A549 (cell line): Measurements from ENCODE around the gene ADCY1. TPM values are rescaled to one million over a fixed set of nuclear protein-coding genes. Genes with fewer than 3 reads are reported as not detected.
A peak's percentile ranks its signal among the peaks of the same experiment; 100 is the strongest.

Experiments
- ATAC-seq, 2 experiments: fragments of 200-7000 bp in 1 of 2; fragments of >200 bp in 1 of 2; cut with Nextera tagmentation in 1 of 2; cut with Tn5 transposase in 1 of 2; 3 replicates each; pipeline versions ENCODE4 v1.8.0 to v1.9.1; 2018 to 2020; ENCODE audit warnings: mild to moderate bottlenecking in 1 of 2, moderate library complexity in 1 of 2
- CTCF ChIA-PET: fragments of 300-600 bp; sonication (Branson Sonifier 250); formaldehyde crosslinking; extraction: SDS; loops from one replicate; lab custom pipeline; 2021; ENCODE audit warnings: antibody characterized with exemption, inconsistent platforms; lab: Yijun Ruan, JAX
- POLR2A ChIA-PET: fragments of 350-600 bp; formaldehyde crosslinking; extraction: SDS; loops from one replicate; lab custom pipeline; 2021; ENCODE audit warnings: antibody characterized with exemption, inconsistent platforms; lab: Yijun Ruan, JAX
- DNase-seq, 2 experiments: peaks; one replicate each; pipeline versions ENCODE4 v3.0.0 to v3.0.0-alpha.2; 2011 to 2016; ENCODE audit warnings: low read depth in 1 of 2, low spot score in 1 of 2
- FAIRE-seq: peaks from 2 replicates; lab custom pipeline; 2011; peaks lifted over from hg19 to GRCh38; lab: Jason Lieb, UNC
- H3K27ac ChIP-seq, 2 experiments: fragments of >200 bp; sonication (Bioruptor Twin); formaldehyde crosslinking; 3 replicates each; pipeline ENCODE4 v1.5.1; 2016 to 2017
- H3K4me1 ChIP-seq: fragments of >200 bp; sonication (Bioruptor Twin); formaldehyde crosslinking; 3 replicates; pipeline ENCODE4 v1.6.1; 2016
- H3K4me2 ChIP-seq: fragments of >200 bp; sonication (Bioruptor Twin); formaldehyde crosslinking; 3 replicates; pipeline ENCODE4 v1.6.1; 2016
- H3K4me3 ChIP-seq: fragments of >200 bp; sonication (Bioruptor Twin); formaldehyde crosslinking; 3 replicates; pipeline ENCODE4 v1.5.1; 2016
- H3K9me3 ChIP-seq: fragments of >200 bp; sonication (Bioruptor Twin); formaldehyde crosslinking; 3 replicates; pipeline ENCODE4 v1.6.1; 2016
- BHLHE40 ChIP-seq: IDR thresholded peaks from 2 replicates; pipeline ENCODE4 v1.6.1; 2012; ENCODE audit warnings: low read depth, low read length, inconsistent platforms
- CBX2 ChIP-seq: fragments of 200-600 bp; sonication (generic); IDR thresholded peaks from 2 replicates; pipeline ENCODE4 v1.6.1; 2016; ENCODE audit warnings: low read depth, mild to moderate bottlenecking, borderline replicate concordance
- CEBPB ChIP-seq, 2 experiments: fragments of >200 bp in 1 of 2; sonication (Bioruptor Twin) in 1 of 2; formaldehyde crosslinking in 1 of 2; IDR thresholded peaks; 2 replicates each; pipeline ENCODE4 v1.6.1; 2012 to 2016
- CHD4 ChIP-seq: fragments of 200-600 bp; sonication (generic); IDR thresholded peaks from 2 replicates; pipeline ENCODE4 v1.6.1; 2016; ENCODE audit warnings: antibody characterized with exemption, mild to moderate bottlenecking, borderline replicate concordance
- EHF ChIP-seq: fragments of 250-450 bp; sonication (Bioruptor Pico); IDR thresholded peaks from 2 replicates; pipeline ENCODE4 v1.5.0; 2020; ENCODE audit warnings: mild to moderate bottlenecking
- EHMT2 ChIP-seq: fragments of 200-600 bp; sonication (generic); IDR thresholded peaks from 2 replicates; pipeline ENCODE4 v1.6.1; 2016; ENCODE audit warnings: antibody characterized with exemption, low read depth, mild to moderate bottlenecking, moderate library complexity
- ELK1 ChIP-seq: fragments of 150-350 bp; IDR thresholded peaks from 2 replicates; pipeline ENCODE4 v1.6.1; 2014; ENCODE audit warnings: low read depth, mild to moderate bottlenecking, low read length
- ESRRA ChIP-seq: fragments of 150-350 bp; IDR thresholded peaks from 2 replicates; pipeline ENCODE4 v1.6.1; 2014; ENCODE audit warnings: mild to moderate bottlenecking, low read length, borderline replicate concordance
- FOSL2 ChIP-seq, 2 experiments: fragments of 450-650 bp in 1 of 2; fragments of >200 bp in 1 of 2; sonication (Bioruptor Twin) in 1 of 2; formaldehyde crosslinking; IDR thresholded peaks; 2 replicates each; pipeline versions ENCODE4 v1.5.0 to v1.6.1; 2016 to 2020; ENCODE audit warnings: mild to moderate bottlenecking in 1 of 2, moderate library complexity in 1 of 2
- FOXS1 ChIP-seq: fragments of 250-450 bp; sonication (Bioruptor Pico); IDR thresholded peaks from 2 replicates; pipeline ENCODE4 v1.5.0; 2020; ENCODE audit warnings: mild to moderate bottlenecking, moderate library complexity
- JUN ChIP-seq, 2 experiments: fragments of >200 bp; sonication (Bioruptor Twin); formaldehyde crosslinking; IDR thresholded peaks; 2 replicates in 1 of 2; 3 replicates in 1 of 2; pipeline ENCODE4 v1.6.1; 2016 to 2017
- KDM5A ChIP-seq: fragments of 200-600 bp; sonication (generic); IDR thresholded peaks from 2 replicates; pipeline ENCODE4 v1.6.1; 2016; ENCODE audit warnings: antibody characterized with exemption, mild to moderate bottlenecking
- NFE2L2 ChIP-seq: fragments of 150-350 bp; conservative IDR thresholded peaks from 2 replicates; pipeline ENCODE4 v1.6.1; 2014; ENCODE audit warnings: low read length
- NR3C1 ChIP-seq: fragments of >200 bp; sonication (Bioruptor Twin); formaldehyde crosslinking; IDR thresholded peaks from 3 replicates; pipeline ENCODE4 v1.6.1; 2017
- PHF8 ChIP-seq: fragments of 200-600 bp; sonication (generic); IDR thresholded peaks from 2 replicates; pipeline ENCODE4 v1.6.1; 2016; ENCODE audit warnings: low read depth, mild to moderate bottlenecking, antibody characterized with exemption, moderate library complexity, borderline replicate concordance
- POLR2A ChIP-seq: IDR thresholded peaks from 2 replicates; pipeline ENCODE4 v1.6.1; 2012; ENCODE audit warnings: mild to moderate bottlenecking, low read length
- RAD21 ChIP-seq, 2 experiments: fragments of >200 bp in 1 of 2; sonication (Bioruptor Twin) in 1 of 2; formaldehyde crosslinking in 1 of 2; IDR thresholded peaks in 1 of 2; conservative IDR thresholded peaks in 1 of 2; 2 replicates in 1 of 2; 3 replicates in 1 of 2; pipeline ENCODE4 v1.6.1; 2012 to 2018; ENCODE audit warnings: inconsistent platforms in 1 of 2
- RFX5 ChIP-seq: fragments of 450-650 bp; IDR thresholded peaks from 2 replicates; pipeline ENCODE4 v1.7.1; 2014; ENCODE audit warnings: antibody characterized with exemption, mild to moderate bottlenecking, moderate library complexity
- RNF2 ChIP-seq: fragments of 200-600 bp; sonication (generic); IDR thresholded peaks from 2 replicates; pipeline ENCODE4 v1.6.1; 2016; ENCODE audit warnings: low read depth, mild to moderate bottlenecking, antibody characterized with exemption, moderate library complexity, borderline replicate concordance
- SMC3 ChIP-seq: fragments of >200 bp; sonication (Bioruptor Twin); formaldehyde crosslinking; IDR thresholded peaks from 3 replicates; pipeline ENCODE4 v1.6.1; 2018; ENCODE audit warnings: inconsistent platforms
- SREBF2 ChIP-seq: fragments of 450-650 bp; IDR thresholded peaks from 2 replicates; pipeline ENCODE4 v1.6.1; 2014; ENCODE audit warnings: mild to moderate bottlenecking, moderate library complexity
- TFCP2L1 ChIP-seq: fragments of 250-450 bp; sonication (Bioruptor Pico); IDR thresholded peaks from 2 replicates; pipeline ENCODE4 v1.5.0; 2021; ENCODE audit warnings: mild to moderate bottlenecking
- ZSCAN20 ChIP-seq: fragments of 250-450 bp; sonication (Bioruptor Pico); IDR thresholded peaks from 2 replicates; pipeline ENCODE4 v1.8.0; 2022; ENCODE audit warnings: mild to moderate bottlenecking, moderate library complexity
- WGBS: methylation state at CpG from one replicate; pipeline ENCODE4 v1.1.6; 2017; ENCODE audit errors: missing lambda C conversion rate; 5-methylcytosine and 5-hydroxymethylcytosine counted together
- polyA plus RNA-seq, 4 experiments: library from polyadenylated mRNA; depleted of rRNA in 3 of 4; stranded (reverse); fragments of >200 nt; fragmentation: RNase III in 1 of 4; extraction: RNeasy Plus Mini Kit Qiagen cat#74134 plus additional on column Dnase treatment in 1 of 4; gene quantifications; 2 replicates in 3 of 4; 3 replicates in 1 of 4; pipeline ENCODE4 v1.2.3, GENCODE V29; 2011 to 2017
- TF ChIP-seq, protein P1 (sequence below): fragments of 250-450 bp; sonication (Bioruptor Pico); IDR thresholded peaks from 2 replicates; pipeline ENCODE4 v1.5.0; 2021; ENCODE audit warnings: mild to moderate bottlenecking, moderate library complexity, borderline replicate concordance
- TF ChIP-seq, protein P2 (sequence below): fragments of 200-600 bp; sonication (generic); IDR thresholded peaks from 2 replicates; pipeline ENCODE4 v1.6.1; 2016; ENCODE audit warnings: antibody characterized with exemption, mild to moderate bottlenecking, moderate library complexity
- TF ChIP-seq, protein P3 (sequence below): IDR thresholded peaks from 2 replicates; pipeline ENCODE4 v1.6.1; 2012; ENCODE audit warnings: low read depth, borderline replicate concordance

ADCY1 gene
- polyA plus RNA-seq, 2 of the 4 experiments (the other 2 are of a cell fraction), result 1.3 to 1.7 TPM

- no peak overlapping the region for H3K4me2 ChIP-seq
- ATAC-seq, result no peak
- CTCF ChIA-PET, result interaction anchor here (1.5 kb wide), 1 partner anchor 311 kb away, joined by 3 read pairs; no protein-coding TSS in a partner anchor
- H3K4me3 ChIP-seq, result no peak overlapping the region
- WGBS, result 33% methylated on average over 8 of the region's 9 CpGs
- POLR2A ChIA-PET, result no interaction called here
- no peak for FAIRE-seq
- H3K4me1 ChIP-seq, result peaks cover 7% of the 10 kb centered on the region
- H3K9me3 ChIP-seq, result no peaks in the 10 kb centered on the region
- no peak overlapping the region for H3K27ac ChIP-seq
- TF ChIP-seq JUN (IDR thresholded peaks at IDR 0.05) (no peak), ZSCAN20 (CRISPR knock-in tag) (no peak), RAD21 (conservative IDR thresholded peaks at IDR 0.05 in 1 of 2, IDR thresholded peaks at IDR 0.05 in 1 of 2) (no peak), NFE2L2 (no peak), ELK1 (no peak), CEBPB (IDR thresholded peaks at IDR 0.05) (no peak), EHMT2 (no peak), ESRRA (no peak), CBX2 (no peak), FOSL2 (IDR thresholded peaks at IDR 0.05) (no peak), FOSL2 (CRISPR knock-in tag; IDR thresholded peaks at IDR 0.05) (no peak), POLR2A (no peak), FOXS1 (CRISPR knock-in tag) (no peak)
- no peak for DNase-seq
These were observed 3.4 kb upstream of the ADCY1 start for GRCh38 chr7:45570797-45571196.

GRCh38 chr7:45573204-45573603, 964 bp upstream of the ADCY1 start:
- ChIA-PET CTCF (interaction anchor here (0.9 kb wide), 1 partner anchor 9 kb away, joined by 3 read pairs; no protein-coding TSS in a partner anchor), POLR2A (no interaction called here)
- Histone ChIP-seq H3K4me1 (peaks cover 7% of the 10 kb centered on the region), H3K27ac (no peak overlapping the region), H3K9me3 (no peaks in the 10 kb centered on the region), H3K4me2 (no peak overlapping the region), H3K4me3 (no peak overlapping the region; the same call in 2 of the 3 replicates)
- TF ChIP-seq EHF, result no peak
- no peak for FAIRE-seq
- WGBS, result 70% methylated on average over 11 of the region's 11 CpGs
- no peak for ATAC-seq
- no peak for DNase-seq

DNA sequence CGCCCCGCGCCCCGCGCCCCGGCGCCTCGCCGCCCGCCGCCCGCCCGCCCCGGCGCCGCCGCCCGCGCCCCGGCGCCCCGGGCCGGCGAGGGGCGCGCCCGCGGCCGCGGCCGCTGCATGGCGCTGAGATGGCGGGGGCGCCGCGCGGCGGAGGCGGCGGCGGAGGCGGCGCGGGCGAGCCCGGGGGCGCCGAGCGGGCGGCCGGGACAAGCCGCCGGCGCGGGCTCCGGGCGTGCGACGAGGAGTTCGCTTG, 174 bp downstream of the ADCY1 start:
- no peak for TF ChIP-seq NR3C1
- TF ChIP-seq SREBF2, result no peak
- no peak for TF ChIP-seq RNF2
- TF ChIP-seq EHMT2, result no peak
- no peak for TF ChIP-seq CHD4
- no peak for TF ChIP-seq PHF8
- TF ChIP-seq ESRRA, result no peak
- TF ChIP-seq, protein P1, sequence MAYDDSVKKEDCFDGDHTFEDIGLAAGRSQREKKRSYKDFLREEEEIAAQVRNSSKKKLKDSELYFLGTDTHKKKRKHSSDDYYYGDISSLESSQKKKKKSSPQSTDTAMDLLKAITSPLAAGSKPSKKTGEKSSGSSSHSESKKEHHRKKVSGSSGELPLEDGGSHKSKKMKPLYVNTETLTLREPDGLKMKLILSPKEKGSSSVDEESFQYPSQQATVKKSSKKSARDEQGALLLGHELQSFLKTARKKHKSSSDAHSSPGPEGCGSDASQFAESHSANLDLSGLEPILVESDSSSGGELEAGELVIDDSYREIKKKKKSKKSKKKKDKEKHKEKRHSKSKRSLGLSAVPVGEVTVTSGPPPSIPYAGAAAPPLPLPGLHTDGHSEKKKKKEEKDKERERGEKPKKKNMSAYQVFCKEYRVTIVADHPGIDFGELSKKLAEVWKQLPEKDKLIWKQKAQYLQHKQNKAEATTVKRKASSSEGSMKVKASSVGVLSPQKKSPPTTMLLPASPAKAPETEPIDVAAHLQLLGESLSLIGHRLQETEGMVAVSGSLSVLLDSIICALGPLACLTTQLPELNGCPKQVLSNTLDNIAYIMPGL (CRISPR knock-in tag), result no peak
- TF ChIP-seq RFX5, result no peak
- no peak for TF ChIP-seq TFCP2L1 (CRISPR knock-in tag)
- TF ChIP-seq, protein P2, sequence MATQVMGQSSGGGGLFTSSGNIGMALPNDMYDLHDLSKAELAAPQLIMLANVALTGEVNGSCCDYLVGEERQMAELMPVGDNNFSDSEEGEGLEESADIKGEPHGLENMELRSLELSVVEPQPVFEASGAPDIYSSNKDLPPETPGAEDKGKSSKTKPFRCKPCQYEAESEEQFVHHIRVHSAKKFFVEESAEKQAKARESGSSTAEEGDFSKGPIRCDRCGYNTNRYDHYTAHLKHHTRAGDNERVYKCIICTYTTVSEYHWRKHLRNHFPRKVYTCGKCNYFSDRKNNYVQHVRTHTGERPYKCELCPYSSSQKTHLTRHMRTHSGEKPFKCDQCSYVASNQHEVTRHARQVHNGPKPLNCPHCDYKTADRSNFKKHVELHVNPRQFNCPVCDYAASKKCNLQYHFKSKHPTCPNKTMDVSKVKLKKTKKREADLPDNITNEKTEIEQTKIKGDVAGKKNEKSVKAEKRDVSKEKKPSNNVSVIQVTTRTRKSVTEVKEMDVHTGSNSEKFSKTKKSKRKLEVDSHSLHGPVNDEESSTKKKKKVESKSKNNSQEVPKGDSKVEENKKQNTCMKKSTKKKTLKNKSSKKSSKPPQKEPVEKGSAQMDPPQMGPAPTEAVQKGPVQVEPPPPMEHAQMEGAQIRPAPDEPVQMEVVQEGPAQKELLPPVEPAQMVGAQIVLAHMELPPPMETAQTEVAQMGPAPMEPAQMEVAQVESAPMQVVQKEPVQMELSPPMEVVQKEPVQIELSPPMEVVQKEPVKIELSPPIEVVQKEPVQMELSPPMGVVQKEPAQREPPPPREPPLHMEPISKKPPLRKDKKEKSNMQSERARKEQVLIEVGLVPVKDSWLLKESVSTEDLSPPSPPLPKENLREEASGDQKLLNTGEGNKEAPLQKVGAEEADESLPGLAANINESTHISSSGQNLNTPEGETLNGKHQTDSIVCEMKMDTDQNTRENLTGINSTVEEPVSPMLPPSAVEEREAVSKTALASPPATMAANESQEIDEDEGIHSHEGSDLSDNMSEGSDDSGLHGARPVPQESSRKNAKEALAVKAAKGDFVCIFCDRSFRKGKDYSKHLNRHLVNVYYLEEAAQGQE, result no peak
- no peak for TF ChIP-seq SMC3
- TF ChIP-seq KDM5A, result no peak
- no peak for TF ChIP-seq ZSCAN20 (CRISPR knock-in tag)
- TF ChIP-seq BHLHE40, result no peak
- TF ChIP-seq, protein P3, sequence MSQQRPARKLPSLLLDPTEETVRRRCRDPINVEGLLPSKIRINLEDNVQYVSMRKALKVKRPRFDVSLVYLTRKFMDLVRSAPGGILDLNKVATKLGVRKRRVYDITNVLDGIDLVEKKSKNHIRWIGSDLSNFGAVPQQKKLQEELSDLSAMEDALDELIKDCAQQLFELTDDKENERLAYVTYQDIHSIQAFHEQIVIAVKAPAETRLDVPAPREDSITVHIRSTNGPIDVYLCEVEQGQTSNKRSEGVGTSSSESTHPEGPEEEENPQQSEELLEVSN, result no peak
- TF ChIP-seq RAD21 (conservative IDR thresholded peaks at IDR 0.05 in 1 of 2, IDR thresholded peaks at IDR 0.05 in 1 of 2), result no peak
- TF ChIP-seq, all 56 proteins: peak for 0
- Histone ChIP-seq H3K27ac (peak overlapping the region; percentile 64 to 78; a peak in 5 of 6 replicates), H3K9me3 (no peaks in the 10 kb centered on the region), H3K4me2 (peak overlapping the region; percentile 93), H3K4me1 (peaks cover 7% of the 10 kb centered on the region), H3K4me3 (peak overlapping the region; percentile 48)
- CTCF ChIA-PET, result interaction anchor here (0.9 to 1.2 kb wide), 3 partner anchors 10 to 424 kb away, joined by 3 read pairs; no protein-coding TSS in a partner anchor
- no peak for FAIRE-seq
- no peak for ATAC-seq
- no CpG with 5 or more reads among the region's 60 CpGs for WGBS
- no peak for DNase-seq
- POLR2A ChIA-PET, result no interaction called here
